ENCODE results near the gene CHRNA10. TPM values are rescaled to one million over a fixed set of nuclear protein-coding genes. Genes with fewer than 3 reads are reported as not detected.

Gene CHRNA10
- total RNA-seq, 2 donors from 2014 or later, result 0.82 to 1.2 TPM

DNA sequence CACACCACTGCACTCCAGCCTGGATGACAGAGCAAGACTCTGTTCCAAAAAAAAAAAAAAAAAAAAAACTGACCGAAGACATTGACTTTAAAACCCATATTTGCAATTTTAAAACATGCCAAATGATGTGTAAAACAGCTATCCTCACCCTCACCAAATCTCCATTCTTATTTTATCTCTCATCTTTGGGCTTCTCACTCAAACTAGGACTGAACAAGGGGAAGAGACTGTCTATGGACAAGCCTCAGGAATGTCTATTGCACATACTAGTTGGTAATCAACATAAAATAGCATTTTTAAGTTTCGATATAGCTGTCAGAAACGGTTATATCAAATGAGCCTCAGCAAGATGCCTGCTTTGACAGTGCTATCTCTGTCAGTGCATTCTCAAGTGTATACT is 7.9 kb upstream of the CHRNA10 start:
- no peaks in the 10 kb centered on the region for H3K27me3 Mint-ChIP-seq
- H3K27ac Mint-ChIP-seq, result peak overlapping the region; percentile 39
- peaks cover 12% of the 10 kb centered on the region for H3K36me3 Mint-ChIP-seq (ENCODE audit: low read depth)
- ATAC-seq, result no peak
- peaks cover 2% of the 10 kb centered on the region for H3K4me1 Mint-ChIP-seq
- no peak for DNase-seq
- no peaks in the 10 kb centered on the region for H3K9me3 ChIP-seq (ENCODE audit: control insufficient read depth, low read length, poor library complexity, severe bottlenecking)
- H3K4me3 Mint-ChIP-seq, result peak overlapping the region; percentile 25

DNA sequence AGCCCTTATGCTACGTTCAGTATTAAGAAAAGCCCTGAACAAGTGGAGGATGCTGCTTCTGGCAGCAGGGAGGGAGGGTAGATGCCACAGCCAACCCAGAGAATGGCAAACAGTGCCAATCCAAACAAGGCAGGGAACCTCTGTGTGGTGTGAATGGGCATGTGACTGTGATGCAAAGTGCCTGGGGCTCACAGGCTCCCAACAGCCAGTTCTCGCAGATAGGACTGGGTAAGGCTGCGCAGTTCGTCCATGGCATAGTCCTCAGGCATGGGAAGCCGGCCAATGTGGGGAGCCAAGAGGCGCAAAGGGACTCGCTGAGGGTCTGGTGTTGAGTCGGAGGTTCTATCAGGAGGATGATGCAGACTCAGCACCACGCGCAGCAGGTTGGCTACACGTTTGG is 4.8 kb upstream of the CHRNA10 start:
- no peaks in the 10 kb centered on the region for H3K9me3 ChIP-seq (ENCODE audit: control insufficient read depth, low read length, poor library complexity, severe bottlenecking)
- DNase-seq, result no peak
- Mint-ChIP-seq H3K4me1 (peaks cover 6% of the 10 kb centered on the region), H3K27me3 (no peaks in the 10 kb centered on the region), H3K4me3 (no peak overlapping the region), H3K36me3 (ENCODE audit: low read depth) (peaks cover 20% of the 10 kb centered on the region), H3K27ac (no peak overlapping the region)
- no peak for ATAC-seq

DNA sequence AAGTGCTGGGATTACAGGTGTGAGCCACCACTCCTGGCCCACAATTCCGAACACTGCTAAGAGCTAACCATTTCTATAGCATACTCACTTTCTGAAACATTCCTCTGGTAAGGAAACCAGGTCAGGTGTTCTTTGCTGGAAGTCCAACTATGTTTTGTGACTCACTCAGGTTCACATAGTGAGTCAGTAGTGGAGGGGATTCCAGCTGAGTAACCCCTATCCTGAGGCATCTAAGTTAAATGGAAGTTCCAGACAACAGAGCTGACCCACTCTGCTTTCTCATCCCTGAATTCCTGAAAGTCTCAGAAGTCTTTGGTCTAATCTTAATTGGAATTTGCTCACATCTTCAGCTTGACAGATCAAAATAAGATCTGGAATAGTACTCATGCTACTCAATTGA is 3.0 kb upstream of the CHRNA10 start:
- H3K27ac Mint-ChIP-seq, result no peak overlapping the region
- H3K27me3 Mint-ChIP-seq, result no peaks in the 10 kb centered on the region

DNA sequence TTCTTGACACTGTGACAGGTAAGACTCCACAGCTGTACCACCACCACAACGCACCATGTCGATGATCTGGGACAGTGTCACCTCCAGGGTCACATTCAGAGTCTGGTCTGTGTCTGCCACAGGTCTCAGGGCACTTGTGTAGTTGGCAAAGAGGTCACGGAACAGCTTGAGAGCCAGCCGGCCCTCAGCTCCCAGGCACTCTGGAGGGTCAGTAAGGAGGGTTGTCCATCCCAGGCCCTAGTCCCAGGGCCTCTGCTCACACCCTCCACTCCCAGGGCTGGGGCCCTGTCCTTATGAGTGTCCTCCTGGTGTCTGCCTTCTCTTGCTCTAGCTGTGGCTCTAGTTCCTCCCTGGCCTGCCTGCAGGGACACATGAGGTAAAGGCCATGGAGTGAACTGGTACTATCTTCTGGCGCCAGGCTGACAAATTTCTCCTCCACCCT is 1.4 kb downstream of the CHRNA10 start:
- DNase-seq, result no peak
- H3K36me3 Mint-ChIP-seq (ENCODE audit: low read depth), result peaks cover 20% of the 10 kb centered on the region
- no peak overlapping the region for H3K4me3 Mint-ChIP-seq
- H3K4me1 Mint-ChIP-seq, result peaks cover 6% of the 10 kb centered on the region
- H3K27me3 Mint-ChIP-seq, result no peaks in the 10 kb centered on the region
- H3K9me3 ChIP-seq (ENCODE audit: control insufficient read depth, low read length, poor library complexity, severe bottlenecking), result no peaks in the 10 kb centered on the region
- H3K27ac Mint-ChIP-seq, result peak overlapping the region; percentile 59
- ATAC-seq, result no peak

More for the DNA sequence above, 3.0 kb upstream of the CHRNA10 start:
- ATAC-seq (no peak), DNase-seq (no peak)
- H3K36me3 Mint-ChIP-seq (ENCODE audit: low read depth), result peaks cover 24% of the 10 kb centered on the region
- peaks cover 6% of the 10 kb centered on the region for H3K4me1 Mint-ChIP-seq
- H3K9me3 ChIP-seq (ENCODE audit: control insufficient read depth, low read length, poor library complexity, severe bottlenecking), result no peaks in the 10 kb centered on the region
- no peak overlapping the region for H3K4me3 Mint-ChIP-seq

DNA sequence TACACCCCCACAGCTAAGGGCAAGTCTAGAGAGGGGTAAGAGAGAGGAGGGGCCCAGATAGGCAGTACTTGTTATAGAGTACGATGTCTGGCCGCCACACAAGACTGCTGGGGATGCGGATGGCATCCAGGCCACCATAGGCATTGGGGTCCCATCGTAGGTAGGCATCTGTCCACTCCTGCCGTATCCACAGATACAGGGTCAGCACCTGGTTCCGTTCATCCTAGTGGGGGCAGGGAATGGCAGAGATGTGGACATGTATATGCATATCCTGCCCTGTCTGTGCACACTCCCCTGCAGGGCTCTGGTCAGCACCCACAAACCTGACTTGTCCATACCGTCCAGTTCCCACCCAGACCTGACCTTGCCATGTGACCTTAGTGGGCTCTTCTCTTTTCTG is 2.1 kb downstream of the CHRNA10 start:
- no peak for ATAC-seq
- no peak overlapping the region for H3K27ac Mint-ChIP-seq

DNA sequence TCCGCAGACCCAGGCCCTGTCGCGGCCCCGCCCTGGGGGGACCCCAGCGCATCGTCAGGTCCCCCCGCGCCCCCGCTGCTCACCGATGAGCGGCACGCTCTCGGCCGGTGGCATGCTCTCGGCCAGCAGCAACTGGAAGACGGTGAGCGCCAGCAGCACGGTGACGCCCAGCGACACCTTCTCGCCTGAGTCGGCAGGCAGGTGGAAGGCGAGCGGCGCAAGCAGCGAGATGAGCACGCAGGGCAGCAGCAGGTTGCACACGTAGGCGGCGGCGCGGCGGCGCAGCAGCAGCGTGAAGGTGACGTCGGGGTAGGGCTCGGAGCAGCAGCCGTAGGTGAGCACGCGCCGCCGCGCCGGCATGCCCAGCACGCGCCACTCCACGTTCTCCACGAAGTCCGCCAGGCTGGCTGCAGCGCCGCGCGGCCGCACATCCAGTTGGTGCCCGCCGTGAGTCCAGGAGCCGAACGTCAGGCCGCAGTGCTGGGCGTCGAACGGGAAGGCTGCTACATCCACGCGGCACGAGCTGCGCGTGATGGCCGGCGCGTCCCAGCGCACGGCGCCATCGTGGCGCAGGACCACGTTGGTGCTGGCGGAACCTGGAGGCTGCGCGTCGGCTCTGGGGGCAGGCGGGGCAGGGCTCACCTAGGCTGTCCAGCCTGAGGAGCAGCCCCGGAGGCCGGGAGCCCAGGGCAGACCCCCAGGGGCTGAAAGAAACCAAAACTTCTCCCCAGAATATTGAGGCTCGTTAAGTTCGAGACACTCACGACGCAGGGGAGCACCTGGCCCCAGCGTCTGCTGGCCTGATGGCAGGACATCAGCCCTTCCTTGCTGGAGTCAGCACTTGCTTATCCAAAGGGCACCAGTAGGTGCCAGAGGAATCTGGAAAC is 3.8 kb downstream of the CHRNA10 start:
- H3K4me3 Mint-ChIP-seq, result no peak overlapping the region
- peaks cover 20% of the 10 kb centered on the region for H3K36me3 Mint-ChIP-seq (ENCODE audit: low read depth)

More for the DNA sequence above, 2.1 kb downstream of the CHRNA10 start:
- no peaks in the 10 kb centered on the region for H3K9me3 ChIP-seq (ENCODE audit: control insufficient read depth, low read length, poor library complexity, severe bottlenecking)
- Mint-ChIP-seq H3K27me3 (no peaks in the 10 kb centered on the region), H3K36me3 (ENCODE audit: low read depth) (peaks cover 20% of the 10 kb centered on the region), H3K4me3 (no peak overlapping the region), H3K4me1 (peaks cover 6% of the 10 kb centered on the region)
- no peak for DNase-seq

DNA sequence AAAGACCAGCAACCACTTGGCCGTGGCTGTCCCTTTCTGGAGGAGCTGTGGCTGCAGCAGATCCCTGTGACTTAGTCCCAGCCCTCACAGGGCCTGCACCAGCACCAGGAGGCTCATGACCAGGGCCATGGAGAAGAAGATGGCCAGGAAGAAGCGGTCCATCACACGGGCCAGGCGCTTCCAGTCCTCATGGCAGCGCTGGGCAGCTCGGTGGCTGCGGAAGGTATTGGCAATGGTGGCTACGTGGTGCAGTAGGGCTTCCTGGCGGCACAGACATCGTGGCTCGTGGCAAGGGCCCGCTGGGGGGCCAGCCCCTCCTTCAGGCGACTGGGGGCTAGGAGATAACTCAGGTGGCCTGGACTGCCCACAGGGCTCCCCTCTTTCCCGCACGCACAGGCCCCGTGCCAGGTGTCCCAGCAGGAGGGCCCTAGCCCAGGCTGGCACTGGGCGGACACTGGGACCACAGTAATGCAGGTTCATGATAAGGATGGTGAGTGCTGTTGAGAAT is 5.1 kb downstream of the CHRNA10 start:
- Mint-ChIP-seq H3K4me1 (peaks cover 2% of the 10 kb centered on the region), H3K27me3 (no peaks in the 10 kb centered on the region), H3K36me3 (ENCODE audit: low read depth) (peaks cover 16% of the 10 kb centered on the region), H3K4me3 (no peak overlapping the region), H3K27ac (no peak overlapping the region)
- no peaks in the 10 kb centered on the region for H3K9me3 ChIP-seq (ENCODE audit: control insufficient read depth, low read length, poor library complexity, severe bottlenecking)
- ATAC-seq (no peak), DNase-seq (no peak)

More for the DNA sequence above, 3.8 kb downstream of the CHRNA10 start:
- H3K4me1 Mint-ChIP-seq, result peaks cover 4% of the 10 kb centered on the region
- no peak overlapping the region for H3K27ac Mint-ChIP-seq
- DNase-seq (no peak), ATAC-seq (no peak)
- no peaks in the 10 kb centered on the region for H3K27me3 Mint-ChIP-seq
- no peaks in the 10 kb centered on the region for H3K9me3 ChIP-seq (ENCODE audit: control insufficient read depth, low read length, poor library complexity, severe bottlenecking)

DNA sequence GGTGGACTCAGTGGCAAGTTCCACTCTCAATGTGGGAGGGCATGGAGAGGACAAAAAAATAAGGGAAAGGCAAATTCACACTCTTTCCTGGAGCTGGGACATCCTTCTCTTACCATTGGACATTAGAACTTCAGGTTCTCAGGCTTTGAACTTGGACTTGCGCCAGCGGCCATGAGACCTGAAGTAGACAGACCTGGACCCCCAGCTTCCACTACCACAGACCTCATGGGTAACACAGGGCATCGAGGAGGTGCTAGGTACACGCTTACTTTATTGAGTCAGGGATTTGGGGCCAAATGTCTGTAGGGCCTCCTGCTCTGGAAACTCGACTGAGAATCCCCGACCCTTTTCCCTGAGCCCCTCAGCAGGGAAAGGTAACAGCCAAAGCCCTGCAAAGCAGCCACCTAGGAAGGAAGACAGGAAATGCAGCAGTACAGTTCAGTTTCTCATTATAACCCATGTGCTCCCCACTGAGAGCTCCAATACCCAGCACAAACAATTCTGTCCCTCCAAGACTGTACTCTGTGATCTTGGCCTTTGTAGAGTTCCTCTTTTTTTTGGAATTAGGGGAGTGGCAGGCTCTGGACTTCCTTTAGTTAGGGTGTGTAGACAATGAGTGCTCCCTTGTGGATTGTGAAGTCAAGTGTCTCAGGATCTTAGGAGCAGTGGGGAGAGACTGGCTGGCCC is 5.7 kb downstream of the CHRNA10 start:
- no peaks in the 10 kb centered on the region for H3K9me3 ChIP-seq (ENCODE audit: control insufficient read depth, low read length, poor library complexity, severe bottlenecking)
- no peak for ATAC-seq
- Mint-ChIP-seq H3K27me3 (no peaks in the 10 kb centered on the region), H3K27ac (no peak overlapping the region), H3K4me1 (peaks cover 2% of the 10 kb centered on the region), H3K4me3 (no peak overlapping the region), H3K36me3 (ENCODE audit: low read depth) (peaks cover 10% of the 10 kb centered on the region)
- no peak for DNase-seq

DNA sequence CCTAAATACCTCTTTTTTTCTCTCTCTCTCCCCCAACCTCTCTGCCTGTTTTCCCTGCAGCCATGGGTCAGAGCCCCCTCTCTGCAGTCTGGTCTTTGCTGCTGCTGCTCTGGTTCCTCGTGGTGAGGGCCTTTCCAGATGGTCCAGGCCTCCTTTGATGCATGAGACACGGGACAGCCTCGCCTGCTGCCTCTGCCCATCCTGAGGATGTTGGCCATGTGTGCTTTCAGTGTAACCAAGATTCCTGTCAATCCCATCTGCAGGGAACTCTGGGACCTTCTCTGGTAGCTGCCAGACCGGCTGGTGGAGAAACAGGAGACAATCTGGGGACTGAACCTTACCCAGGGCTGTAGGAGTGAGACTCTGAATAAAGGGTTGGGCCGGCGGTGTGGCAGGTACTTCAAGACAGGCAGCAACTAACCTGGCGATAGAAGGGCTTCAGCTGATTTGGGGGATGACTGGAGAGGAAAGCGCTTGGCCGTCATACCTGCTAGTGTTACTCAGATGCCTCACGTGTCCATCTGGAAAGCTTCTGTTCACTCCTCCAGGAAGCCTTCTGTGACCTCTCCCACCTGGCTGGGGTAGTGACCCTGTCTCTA is 7.1 kb downstream of the CHRNA10 start:
- no peaks in the 10 kb centered on the region for H3K27me3 Mint-ChIP-seq
- peaks cover 7% of the 10 kb centered on the region for H3K36me3 Mint-ChIP-seq (ENCODE audit: low read depth)
- no peak overlapping the region for H3K27ac Mint-ChIP-seq
- no peak for ATAC-seq
- H3K4me3 Mint-ChIP-seq, result no peak overlapping the region
- H3K4me1 Mint-ChIP-seq, result peaks cover 2% of the 10 kb centered on the region
- no peaks in the 10 kb centered on the region for H3K9me3 ChIP-seq (ENCODE audit: control insufficient read depth, low read length, poor library complexity, severe bottlenecking)
- no peak for DNase-seq

DNA sequence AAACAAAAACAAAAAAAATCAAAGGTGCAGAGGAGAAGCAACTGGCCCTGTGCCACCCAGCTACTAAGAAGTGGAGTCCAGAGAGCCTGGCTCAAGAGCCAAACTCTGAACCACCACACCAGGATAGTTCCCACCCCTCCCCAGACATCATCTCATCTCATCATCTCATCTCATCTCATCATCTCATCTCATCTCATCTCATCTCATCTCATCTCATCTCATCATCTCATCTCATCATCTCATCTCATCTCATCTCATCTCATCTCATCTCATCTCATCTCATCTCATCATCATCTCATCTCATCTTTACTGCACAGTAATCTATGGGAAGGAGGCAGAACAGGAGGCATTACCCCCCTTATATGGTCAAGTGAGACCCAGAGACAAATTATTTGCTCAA is 8.3 kb downstream of the CHRNA10 start:
- no peak for DNase-seq
- no peak overlapping the region for H3K4me3 Mint-ChIP-seq
- H3K9me3 ChIP-seq (ENCODE audit: control insufficient read depth, low read length, poor library complexity, severe bottlenecking), result no peaks in the 10 kb centered on the region
- H3K36me3 Mint-ChIP-seq (ENCODE audit: low read depth), result peaks cover 7% of the 10 kb centered on the region
- H3K27me3 Mint-ChIP-seq, result peaks cover 4% of the 10 kb centered on the region
- peaks cover 2% of the 10 kb centered on the region for H3K4me1 Mint-ChIP-seq
- ATAC-seq, result no peak
- H3K27ac Mint-ChIP-seq, result no peak overlapping the region

DNA sequence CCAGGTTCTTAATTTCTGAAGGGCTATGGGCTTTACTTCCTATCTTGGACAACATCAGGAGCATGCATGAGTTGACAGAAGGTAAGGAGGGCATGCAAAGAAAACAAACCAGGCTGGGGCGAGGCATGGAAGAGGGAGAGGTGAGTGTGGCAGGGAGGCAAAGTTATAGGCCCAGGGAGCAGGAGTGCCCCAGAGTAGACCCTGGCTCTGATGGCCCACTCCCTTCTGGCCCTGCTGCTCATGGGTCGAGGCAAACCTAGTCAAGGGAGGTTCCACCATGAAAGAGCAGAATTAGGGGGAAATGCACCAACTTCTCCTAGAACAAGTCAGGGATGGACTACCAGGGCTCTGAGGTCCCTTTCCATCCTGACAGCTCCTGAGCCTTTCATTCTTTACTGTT is 10.2 kb downstream of the CHRNA10 start:
- ATAC-seq (no peak), DNase-seq (no peak)
- Mint-ChIP-seq H3K36me3 (ENCODE audit: low read depth) (peaks cover 7% of the 10 kb centered on the region), H3K27ac (no peak overlapping the region), H3K4me1 (peaks cover 2% of the 10 kb centered on the region), H3K27me3 (peaks cover 12% of the 10 kb centered on the region), H3K4me3 (no peak overlapping the region)
- no peaks in the 10 kb centered on the region for H3K9me3 ChIP-seq (ENCODE audit: control insufficient read depth, low read length, poor library complexity, severe bottlenecking)

DNA sequence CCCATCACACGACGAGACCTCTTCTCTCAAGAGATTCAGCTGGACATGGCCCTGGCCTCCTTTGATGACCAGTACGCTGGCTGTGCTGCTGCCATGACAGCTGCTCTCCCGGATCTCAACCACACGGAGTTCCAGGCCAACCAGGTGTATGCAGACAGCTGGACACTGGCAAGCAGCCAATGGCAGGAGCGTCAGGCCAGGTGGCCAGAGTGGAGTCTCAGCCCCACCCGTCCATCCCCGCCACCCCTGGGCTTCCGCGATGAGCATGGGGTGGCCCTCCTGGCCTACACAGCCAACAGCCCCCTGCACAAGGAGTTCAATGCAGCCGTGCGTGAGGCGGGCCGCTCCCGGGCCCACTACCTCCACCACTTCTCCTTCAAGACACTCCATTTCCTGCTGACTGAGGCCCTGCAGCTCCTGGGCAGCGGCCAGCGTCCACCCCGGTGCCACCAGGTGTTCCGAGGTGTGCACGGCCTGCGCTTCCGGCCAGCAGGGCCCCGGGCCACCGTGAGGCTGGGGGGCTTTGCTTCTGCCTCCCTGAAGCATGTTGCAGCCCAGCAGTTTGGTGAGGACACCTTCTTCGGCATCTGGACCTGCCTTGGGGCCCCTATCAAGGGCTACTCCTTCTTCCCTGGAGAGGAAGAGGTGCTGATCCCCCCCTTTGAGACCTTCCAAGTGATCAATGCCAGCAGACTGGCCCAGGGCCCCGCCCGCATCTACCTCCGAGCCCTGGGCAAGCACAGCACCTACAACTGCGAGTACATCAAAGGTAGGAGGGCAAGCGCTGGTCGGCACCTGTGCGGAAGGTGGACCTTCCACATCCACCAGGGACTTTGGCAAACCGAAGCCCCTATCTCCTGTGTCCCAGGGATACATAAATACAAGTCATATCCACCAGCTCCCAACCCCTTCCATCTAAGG is 11.3 kb downstream of the CHRNA10 start:
- ATAC-seq (no peak), DNase-seq (no peak)
- Mint-ChIP-seq H3K4me1 (peaks cover 2% of the 10 kb centered on the region), H3K36me3 (ENCODE audit: low read depth) (peaks cover 3% of the 10 kb centered on the region), H3K27me3 (peaks cover 12% of the 10 kb centered on the region), H3K4me3 (no peak overlapping the region), H3K27ac (no peak overlapping the region)
- H3K9me3 ChIP-seq (ENCODE audit: control insufficient read depth, low read length, poor library complexity, severe bottlenecking), result no peaks in the 10 kb centered on the region

Measured in T-helper 17 cell (primary cell).